Measurements from ENCODE around the gene TAMALIN. TPM values are rescaled to one million over a fixed set of nuclear protein-coding genes. Genes with fewer than 3 reads are reported as not detected.

TAMALIN gene
- total RNA-seq, 1 donor, result 4.7 TPM

DNA sequence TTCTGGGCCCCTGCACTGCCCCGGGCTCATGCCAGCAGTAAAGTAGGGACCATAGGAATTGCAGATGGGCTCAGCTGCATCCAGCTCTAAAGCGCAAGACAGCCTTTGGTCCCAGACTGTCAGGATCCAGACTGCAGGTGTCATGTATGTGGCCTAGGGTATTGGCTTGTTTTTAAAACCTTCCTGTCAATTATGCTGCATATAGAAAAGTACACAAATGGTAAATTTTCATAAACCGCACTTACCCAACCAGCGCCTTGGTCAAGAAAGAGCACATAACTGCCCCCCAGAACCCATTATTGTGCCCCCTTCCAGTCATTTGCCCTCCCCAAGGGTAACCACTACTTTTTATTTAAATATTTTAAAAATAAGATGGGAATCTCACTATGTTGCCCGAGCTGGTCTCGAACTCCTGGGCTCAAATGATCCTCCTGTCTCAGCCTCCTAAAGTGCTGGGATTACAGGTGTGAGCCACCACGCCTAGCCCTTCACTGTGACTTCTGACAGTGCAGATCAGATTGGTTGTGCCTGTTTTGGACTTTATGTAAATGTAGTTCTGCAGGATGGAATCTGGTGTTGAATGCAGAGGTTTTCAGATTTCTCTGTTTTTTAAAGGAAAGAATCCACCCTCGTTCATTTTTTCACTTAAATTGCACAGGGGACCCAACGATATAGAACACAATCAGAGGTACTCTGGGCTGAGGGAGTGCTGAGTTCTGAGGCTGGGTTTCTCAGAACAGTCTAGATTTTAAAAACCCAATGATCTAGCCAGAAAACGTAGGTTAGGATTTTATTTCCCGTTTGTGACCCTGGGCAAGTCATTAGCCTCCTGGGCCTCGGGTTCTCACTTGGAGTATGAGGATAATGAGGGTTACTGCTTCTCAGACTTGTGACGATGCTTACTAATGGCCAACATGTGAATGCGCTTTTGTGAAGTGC is 51.2 kb downstream of the TAMALIN start:
- no peaks in the 10 kb centered on the region for H3K27me3 ChIP-seq (ENCODE audit: insufficient read depth, low read length)
- H3K9me3 ChIP-seq (ENCODE audit: low read depth, low read length), result no peaks in the 10 kb centered on the region
- TF ChIP-seq, protein P1, sequence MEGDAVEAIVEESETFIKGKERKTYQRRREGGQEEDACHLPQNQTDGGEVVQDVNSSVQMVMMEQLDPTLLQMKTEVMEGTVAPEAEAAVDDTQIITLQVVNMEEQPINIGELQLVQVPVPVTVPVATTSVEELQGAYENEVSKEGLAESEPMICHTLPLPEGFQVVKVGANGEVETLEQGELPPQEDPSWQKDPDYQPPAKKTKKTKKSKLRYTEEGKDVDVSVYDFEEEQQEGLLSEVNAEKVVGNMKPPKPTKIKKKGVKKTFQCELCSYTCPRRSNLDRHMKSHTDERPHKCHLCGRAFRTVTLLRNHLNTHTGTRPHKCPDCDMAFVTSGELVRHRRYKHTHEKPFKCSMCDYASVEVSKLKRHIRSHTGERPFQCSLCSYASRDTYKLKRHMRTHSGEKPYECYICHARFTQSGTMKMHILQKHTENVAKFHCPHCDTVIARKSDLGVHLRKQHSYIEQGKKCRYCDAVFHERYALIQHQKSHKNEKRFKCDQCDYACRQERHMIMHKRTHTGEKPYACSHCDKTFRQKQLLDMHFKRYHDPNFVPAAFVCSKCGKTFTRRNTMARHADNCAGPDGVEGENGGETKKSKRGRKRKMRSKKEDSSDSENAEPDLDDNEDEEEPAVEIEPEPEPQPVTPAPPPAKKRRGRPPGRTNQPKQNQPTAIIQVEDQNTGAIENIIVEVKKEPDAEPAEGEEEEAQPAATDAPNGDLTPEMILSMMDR (IDR thresholded peaks at IDR 0.05; ENCODE audit: extremely low read depth, low read depth, low read length), result no peak
- no peak for DNase-seq (ENCODE audit: insufficient read length, low spot score, missing footprints)
- peaks cover 35% of the 10 kb centered on the region for H3K36me3 ChIP-seq (ENCODE audit: insufficient read depth, low read length)
- H4K20me1 ChIP-seq (ENCODE audit: insufficient read depth, low read length), result peaks cover 2% of the 10 kb centered on the region
- H3K27ac ChIP-seq (ENCODE audit: low read depth, low read length), result no peak overlapping the region
- no peak overlapping the region for H2AFZ ChIP-seq (ENCODE audit: low read length)
- H3K4me3 ChIP-seq (ENCODE audit: insufficient read depth, low read length), result no peak overlapping the region
- H3K79me2 ChIP-seq (ENCODE audit: insufficient read depth, low read length), result peaks cover 5% of the 10 kb centered on the region
- no peaks in the 10 kb centered on the region for H3K4me1 ChIP-seq (ENCODE audit: insufficient read depth, low read length)
- H3K4me2 ChIP-seq (ENCODE audit: insufficient read depth, low read length), result no peak overlapping the region

DNA sequence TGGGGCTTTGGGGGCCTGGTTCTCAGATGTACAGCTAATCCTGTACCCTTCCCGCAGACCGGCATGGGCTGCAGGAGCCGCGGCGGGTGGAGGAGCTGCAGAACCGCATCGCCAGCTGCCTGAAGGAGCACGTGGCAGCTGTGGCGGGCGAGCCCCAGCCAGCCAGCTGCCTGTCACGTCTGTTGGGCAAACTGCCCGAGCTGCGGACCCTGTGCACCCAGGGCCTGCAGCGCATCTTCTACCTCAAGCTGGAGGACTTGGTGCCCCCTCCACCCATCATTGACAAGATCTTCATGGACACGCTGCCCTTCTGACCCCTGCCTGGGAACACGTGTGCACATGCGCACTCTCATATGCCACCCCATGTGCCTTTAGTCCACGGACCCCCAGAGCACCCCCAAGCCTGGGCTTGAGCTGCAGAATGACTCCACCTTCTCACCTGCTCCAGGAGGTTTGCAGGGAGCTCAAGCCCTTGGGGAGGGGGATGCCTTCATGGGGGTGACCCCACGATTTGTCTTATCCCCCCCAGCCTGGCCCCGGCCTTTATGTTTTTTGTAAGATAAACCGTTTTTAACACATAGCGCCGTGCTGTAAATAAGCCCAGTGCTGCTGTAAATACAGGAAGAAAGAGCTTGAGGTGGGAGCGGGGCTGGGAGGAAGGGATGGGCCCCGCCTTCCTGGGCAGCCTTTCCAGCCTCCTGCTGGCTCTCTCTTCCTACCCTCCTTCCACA is 52.0 kb downstream of the TAMALIN start:
- no peak overlapping the region for H2AFZ ChIP-seq (ENCODE audit: low read length)
- no peaks in the 10 kb centered on the region for H3K9me3 ChIP-seq (ENCODE audit: low read depth, low read length)
- H3K79me2 ChIP-seq (ENCODE audit: insufficient read depth, low read length), result no peaks in the 10 kb centered on the region
- H3K4me3 ChIP-seq (ENCODE audit: insufficient read depth, low read length), result no peak overlapping the region
- DNase-seq (ENCODE audit: insufficient read length, low spot score, missing footprints), result no peak
- peaks cover 6% of the 10 kb centered on the region for H3K4me1 ChIP-seq (ENCODE audit: insufficient read depth, low read length)
- TF ChIP-seq, protein P1 (IDR thresholded peaks at IDR 0.05; ENCODE audit: extremely low read depth, low read depth, low read length), result no peak
- peaks cover 35% of the 10 kb centered on the region for H3K36me3 ChIP-seq (ENCODE audit: insufficient read depth, low read length)
- no peaks in the 10 kb centered on the region for H4K20me1 ChIP-seq (ENCODE audit: insufficient read depth, low read length)
- no peaks in the 10 kb centered on the region for H3K27me3 ChIP-seq (ENCODE audit: insufficient read depth, low read length)
- H3K4me2 ChIP-seq (ENCODE audit: insufficient read depth, low read length), result no peak overlapping the region
- H3K27ac ChIP-seq (ENCODE audit: low read depth, low read length), result no peak overlapping the region

- Histone ChIP-seq H3K27ac (ENCODE audit: low read depth, low read length) (no peak overlapping the region), H2AFZ (ENCODE audit: low read length) (no peak overlapping the region), H3K9me3 (ENCODE audit: low read depth, low read length) (no peaks in the 10 kb centered on the region), H3K79me2 (ENCODE audit: insufficient read depth, low read length) (no peaks in the 10 kb centered on the region), H3K4me1 (ENCODE audit: insufficient read depth, low read length) (peaks cover 16% of the 10 kb centered on the region), H3K27me3 (ENCODE audit: insufficient read depth, low read length) (no peaks in the 10 kb centered on the region), H4K20me1 (ENCODE audit: insufficient read depth, low read length) (no peaks in the 10 kb centered on the region), H3K36me3 (ENCODE audit: insufficient read depth, low read length) (peaks cover 28% of the 10 kb centered on the region), H3K4me3 (ENCODE audit: insufficient read depth, low read length) (no peak overlapping the region), H3K4me2 (ENCODE audit: insufficient read depth, low read length) (no peak overlapping the region)
- DNase-seq (ENCODE audit: insufficient read length, low spot score, missing footprints), result no peak
- TF ChIP-seq, protein P1 (IDR thresholded peaks at IDR 0.05; ENCODE audit: extremely low read depth, low read depth, low read length), result no peak
Measured at GRCh38 chr12:52059582-52060497, 53.1 kb downstream of the TAMALIN start.

Measured in osteoblast (primary cell).